Activated CD8-positive, alpha-beta memory T cell treated with anti-CD3 and anti-CD28 coated beads for 1 hour (primary cell): ENCODE data around the gene REPIN1.

Source experiments
- DNase-seq, 2 donors: peaks; one replicate each; pipeline ENCODE4 v3.0.0-alpha.2; 2020; ENCODE audit warnings: low read depth in 1 of 2; ENCODE audit errors: extremely low read depth in 1 of 2

REPIN1 gene

GRCh38 chr7:150388709-150389531 lies 20.3 kb downstream of the REPIN1 start:
- no peak for DNase-seq

- DNase-seq: no peak
These were observed 20.9 kb downstream of the REPIN1 start for GRCh38 chr7:150389532-150389816.

GRCh38 chr7:150390205-150390604 lies 21.6 kb downstream of the REPIN1 start:
- no peak for DNase-seq

DNA sequence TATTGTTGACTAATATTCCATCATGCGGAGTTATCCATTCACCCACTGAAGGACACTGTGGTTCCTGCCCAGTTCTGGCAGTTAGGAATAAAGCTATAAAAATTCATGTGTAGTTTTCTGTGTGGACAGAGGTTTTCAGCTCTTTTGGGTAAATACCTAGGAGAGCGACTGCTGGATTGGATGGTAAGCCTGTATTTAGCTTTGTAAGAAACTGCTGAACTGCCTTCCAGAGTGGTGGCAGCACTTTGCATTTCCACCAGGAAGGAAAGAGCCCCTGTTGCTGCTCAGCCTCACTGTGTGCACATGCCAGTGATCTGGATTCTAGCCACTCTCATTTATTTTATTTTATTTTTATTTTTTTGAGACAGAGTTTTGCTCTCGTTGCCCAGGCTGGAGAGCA lies 24.7 kb downstream of the REPIN1 start:
- DNase-seq: no peak

DNA sequence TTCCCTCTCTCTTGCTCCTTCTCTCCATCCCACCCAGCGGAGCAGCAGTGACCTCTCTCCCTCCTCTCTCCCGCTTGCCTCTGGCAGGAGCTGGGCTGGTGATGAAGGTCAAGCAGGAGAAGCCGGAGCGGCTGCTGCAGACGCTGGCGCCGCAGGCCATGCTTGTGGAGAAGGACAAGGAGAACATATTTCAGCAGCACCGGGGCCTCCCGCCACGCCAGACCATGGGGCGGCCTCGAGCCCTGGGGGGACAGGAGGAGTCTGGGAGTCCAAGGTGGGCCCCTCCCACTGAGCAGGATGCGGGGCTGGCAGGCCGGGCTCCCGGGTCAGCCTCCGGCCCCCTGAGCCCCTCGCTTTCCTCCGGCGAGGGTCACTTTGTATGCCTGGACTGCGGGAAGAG lies 27.8 kb downstream of the REPIN1 start:
- no peak for DNase-seq

DNA sequence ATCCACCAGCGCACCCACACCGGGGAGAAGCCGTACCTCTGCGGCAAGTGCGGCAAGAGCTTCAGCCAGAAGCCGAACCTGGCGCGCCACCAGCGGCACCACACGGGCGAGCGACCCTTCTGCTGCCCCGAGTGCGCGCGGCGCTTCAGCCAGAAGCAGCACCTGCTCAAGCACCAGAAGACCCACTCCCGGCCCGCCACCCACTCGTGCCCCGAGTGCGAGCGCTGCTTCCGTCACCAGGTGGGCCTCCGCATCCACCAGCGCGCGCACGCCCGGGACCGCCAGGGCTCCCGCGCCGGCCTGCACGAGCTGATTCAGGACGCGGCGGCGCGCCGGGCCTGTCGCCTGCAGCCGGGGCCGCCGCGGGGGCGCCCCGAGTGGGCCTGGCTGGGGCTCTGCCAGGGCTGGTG lies 28.2 kb downstream of the REPIN1 start:
- DNase-seq: no peak

- DNase-seq: no peak
These were observed 28.9 kb downstream of the REPIN1 start for GRCh38 chr7:150397346-150398107.

DNA sequence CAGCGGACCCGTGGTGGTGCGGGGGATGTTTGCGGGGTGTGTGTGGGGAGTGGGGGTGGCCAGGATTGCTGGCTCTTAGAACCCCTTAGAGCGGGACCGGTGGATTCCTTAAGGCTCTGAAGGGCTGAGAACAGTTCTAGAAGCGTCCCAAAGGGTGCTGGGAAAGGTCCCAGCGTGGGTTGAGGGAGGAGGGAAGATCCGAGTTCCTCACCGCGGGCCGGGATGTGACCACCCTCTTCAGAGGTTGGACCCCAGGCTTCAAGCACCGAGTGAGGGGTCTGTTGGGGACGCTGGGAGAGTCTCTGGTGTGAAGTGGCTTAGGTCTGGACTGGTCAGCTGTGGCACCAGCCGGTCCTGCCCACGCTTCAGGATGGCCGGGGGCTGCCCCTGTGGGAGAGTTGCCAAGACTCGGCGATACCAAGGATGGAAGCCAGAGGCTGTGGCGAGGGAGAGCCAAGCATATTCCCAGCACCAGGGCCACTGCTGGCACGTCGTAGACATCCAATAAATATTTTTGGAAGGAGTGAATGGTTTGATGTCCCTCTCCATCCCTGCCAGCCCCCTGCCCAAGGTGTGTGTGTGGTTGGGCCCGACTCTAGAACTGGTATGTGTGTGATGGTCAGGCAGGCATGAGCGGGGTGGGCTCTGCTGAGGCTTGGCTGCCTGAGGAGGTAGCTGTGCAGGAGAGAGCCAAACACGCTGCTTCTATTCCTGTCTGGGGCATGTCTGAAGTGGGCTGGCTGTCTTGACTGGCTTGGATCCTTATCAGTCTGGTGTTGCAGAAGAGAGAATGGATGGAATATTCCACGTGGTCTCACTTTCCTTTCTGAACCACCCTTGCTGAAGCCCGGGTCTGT lies 29.7 kb downstream of the REPIN1 start:
- no peak for DNase-seq

- DNase-seq: no peak
These were observed 30.3 kb downstream of the REPIN1 start for GRCh38 chr7:150398965-150399320.

DNA sequence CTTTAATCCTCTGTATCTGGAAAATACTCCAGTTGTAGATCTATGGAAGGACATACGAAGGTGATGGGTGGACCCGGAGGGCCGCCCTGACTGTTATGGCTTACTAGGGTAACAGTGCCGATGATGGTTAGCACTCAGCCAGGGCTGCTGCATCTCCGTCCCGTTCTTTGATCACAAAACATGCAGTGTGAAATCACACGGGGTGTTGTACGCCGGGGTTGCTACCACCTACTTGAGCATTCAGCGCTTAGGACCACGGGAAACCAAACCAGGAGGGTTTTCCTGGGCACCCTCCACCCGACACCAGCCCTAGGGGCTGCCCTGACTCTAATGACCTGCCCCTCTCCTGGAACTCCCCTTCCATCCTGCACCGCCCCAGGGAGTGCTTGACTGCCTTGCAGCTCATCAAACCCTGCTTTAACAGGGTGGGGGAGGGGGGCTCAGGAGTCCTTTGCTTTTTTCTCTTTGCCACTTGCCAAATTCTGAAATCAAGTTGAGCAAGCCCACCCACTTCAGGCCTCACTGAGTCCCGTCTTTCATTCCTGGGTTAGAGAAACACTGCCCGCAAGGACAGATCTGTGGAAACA lies 30.9 kb downstream of the REPIN1 start:
- no peak for DNase-seq

GRCh38 chr7:150400008-150400787 lies 31.6 kb downstream of the REPIN1 start:
- no peak for DNase-seq

DNA sequence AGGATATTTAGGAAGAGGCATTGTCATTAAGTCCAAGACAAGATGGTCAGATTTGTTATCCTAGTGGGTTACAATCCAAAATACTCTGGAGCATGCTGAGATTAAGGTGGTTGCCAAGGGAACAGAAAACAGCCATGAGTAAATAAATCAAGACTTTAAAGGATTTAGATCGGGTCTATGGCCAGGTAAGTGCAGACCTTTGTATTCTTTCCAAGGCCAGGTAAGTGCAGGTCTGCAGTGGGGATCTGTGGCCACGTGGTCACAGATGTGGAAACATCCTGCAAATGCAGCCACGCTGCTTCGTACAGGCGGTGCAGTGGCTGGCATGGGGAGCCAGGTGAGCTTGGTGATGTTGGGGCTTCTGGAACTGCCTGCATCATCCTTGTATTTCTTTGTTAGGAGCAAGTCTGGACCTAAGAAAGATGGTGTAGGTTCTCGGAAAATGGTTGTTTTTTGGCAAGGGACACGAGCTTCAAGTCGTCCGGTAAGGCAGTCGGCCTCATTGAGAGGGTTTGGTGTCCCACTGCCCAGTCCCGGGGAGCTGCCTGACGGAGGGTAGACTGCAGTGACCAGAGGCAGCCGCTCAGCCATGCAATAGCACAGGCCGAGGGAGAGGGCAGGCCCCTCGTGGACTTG lies 32.3 kb downstream of the REPIN1 start:
- no peak for DNase-seq

- no peak for DNase-seq
These were observed 32.8 kb downstream of the REPIN1 start for GRCh38 chr7:150401424-150401790.

- no peak for DNase-seq
These were observed 33.4 kb downstream of the REPIN1 start for GRCh38 chr7:150401861-150402631.

DNA sequence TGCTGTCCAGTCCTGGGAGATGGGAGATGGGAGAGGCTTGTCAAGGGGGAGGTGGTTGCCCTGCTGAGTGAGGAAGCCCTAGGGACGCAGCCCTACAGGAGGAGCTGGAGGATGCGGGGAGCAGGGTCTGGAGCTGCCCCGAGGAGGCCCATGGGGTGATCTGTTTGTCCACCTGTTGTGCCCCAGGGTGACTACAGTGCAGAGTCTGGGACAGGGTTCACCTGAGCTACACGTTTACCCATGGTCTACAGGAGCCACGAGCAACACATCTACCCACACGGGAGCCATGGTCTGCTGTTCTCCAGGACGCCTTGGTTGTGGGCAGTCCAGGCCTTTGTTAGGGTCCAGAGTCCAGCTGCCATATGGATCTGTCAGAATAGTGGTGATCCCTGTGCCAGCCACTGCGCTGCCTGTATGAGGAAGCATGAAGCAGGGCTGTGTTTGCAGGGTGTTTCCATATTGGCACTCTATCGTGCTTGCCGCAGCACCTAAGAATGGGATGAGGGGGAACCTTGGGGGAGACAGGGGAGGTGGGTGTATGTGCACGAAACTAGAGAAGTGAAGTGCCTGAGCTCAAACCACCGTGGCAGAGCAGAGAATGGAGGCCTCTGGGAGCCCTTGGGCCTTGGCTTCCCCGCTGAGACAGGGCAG lies 34.2 kb downstream of the REPIN1 start:
- DNase-seq: no peak

DNA sequence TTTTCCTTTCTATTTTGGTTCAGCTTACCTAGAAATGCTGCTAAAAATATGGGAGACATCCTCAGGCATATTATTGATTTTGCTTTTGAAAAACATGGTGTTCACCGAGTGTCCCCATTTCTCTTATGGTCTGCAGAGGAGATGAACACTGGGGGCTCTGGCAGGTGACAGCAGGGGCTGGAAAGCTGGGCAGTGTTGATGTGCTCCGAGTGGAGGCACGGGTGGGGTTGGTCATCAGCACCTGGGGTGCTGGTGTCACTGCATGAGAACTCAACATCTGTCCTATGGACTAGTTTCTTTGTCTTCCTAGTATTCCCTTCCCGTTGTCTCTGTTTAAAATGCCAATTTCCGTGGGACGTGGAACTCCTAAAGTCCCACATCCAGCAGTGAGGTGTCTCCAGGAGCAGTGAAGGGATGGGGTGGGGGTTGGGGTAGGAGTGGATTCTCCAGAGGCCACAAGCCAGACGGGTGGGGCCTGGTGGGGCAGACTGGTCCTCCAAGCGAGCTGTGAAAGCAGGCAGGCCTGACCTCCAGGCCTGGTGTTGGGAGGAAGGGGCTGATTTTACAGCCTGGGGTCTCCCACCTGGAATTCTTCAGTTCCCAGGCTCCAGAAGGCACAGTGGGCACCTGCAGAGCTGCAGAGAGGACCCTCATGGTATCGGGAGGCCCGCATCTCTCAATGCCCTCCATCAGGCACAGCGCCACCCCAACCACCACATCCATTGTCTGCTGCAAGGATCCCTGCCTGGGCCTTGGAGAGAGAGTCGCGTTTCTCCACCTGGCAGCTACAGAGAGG lies 35.0 kb downstream of the REPIN1 start:
- no peak for DNase-seq

- DNase-seq: no peak
These were observed 35.7 kb downstream of the REPIN1 start for GRCh38 chr7:150404172-150404804.
